ENCODE results near the gene ZNF292. TPM values are rescaled to one million over a fixed set of nuclear protein-coding genes. Genes with fewer than 3 reads are reported as not detected.

ZNF292 gene
- total and polyA plus RNA-seq, 4 donors: 4.6 to 116 (median 16.5) TPM

DNA sequence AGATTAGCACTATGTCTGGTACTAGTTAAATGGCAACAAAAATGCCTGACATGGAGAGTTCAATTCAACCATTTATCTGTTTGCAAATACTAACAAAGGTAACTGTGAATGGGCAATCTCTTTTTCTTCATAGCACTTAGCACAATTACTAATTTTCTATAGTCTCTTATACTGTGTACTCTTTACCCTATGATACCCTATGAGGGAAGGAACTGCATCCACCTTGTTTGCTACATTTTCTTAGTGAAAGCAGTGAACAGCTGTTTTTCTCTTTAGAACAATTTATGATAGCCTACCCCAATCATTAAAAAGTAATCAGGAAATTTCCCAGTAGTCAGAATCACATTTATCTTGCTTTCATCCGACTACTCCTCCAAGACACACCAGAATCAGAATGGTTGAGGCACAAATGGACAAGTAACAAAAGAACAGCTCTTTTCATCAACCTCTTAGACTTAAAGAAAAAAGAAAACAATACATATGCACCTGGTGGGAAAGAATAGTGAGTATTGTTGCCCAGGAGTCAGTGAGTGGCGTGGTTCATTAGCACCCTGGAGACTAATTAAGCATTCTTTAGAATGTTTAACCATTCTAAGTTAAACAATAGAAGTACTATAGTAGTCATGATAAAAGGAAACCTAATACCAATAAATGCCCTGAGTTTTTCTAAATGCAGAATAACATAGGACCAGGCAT lies 16.7 kb downstream of the ZNF292 start:
- Histone ChIP-seq H3K9ac (ENCODE audit: insufficient read depth in 1 of 2, low read length in 2 of 2) (no peak overlapping the region), H3K27ac (ENCODE audit: low read depth in 1 of 2, low read length in 1 of 2) (no peak overlapping the region), H3K9me3 (ENCODE audit: control insufficient read depth in 4 of 4, insufficient read depth in 3 of 4, low read length in 3 of 4) (no peaks in the 10 kb centered on the region), H3K4me3 (no peak overlapping the region), H3K36me3 (ENCODE audit: control insufficient read depth in 4 of 4, insufficient read depth in 4 of 4, low read length in 4 of 4) (no peaks in the 10 kb centered on the region), H3K27me3 (ENCODE audit: control insufficient read depth in 3 of 3, insufficient read depth in 3 of 3, low read length in 2 of 3) (no peaks in the 10 kb centered on the region), H3K4me1 (ENCODE audit: control insufficient read depth in 5 of 5, insufficient read depth in 5 of 5, low read length in 5 of 5) (peaks cover 0 to 21% (median 10%) of the 10 kb centered on the region in 5 donors)
- WGBS, 2 donors: 82 to 91% methylated on average over 2 of the region's 2 CpGs
- TF ChIP-seq, protein P1, sequence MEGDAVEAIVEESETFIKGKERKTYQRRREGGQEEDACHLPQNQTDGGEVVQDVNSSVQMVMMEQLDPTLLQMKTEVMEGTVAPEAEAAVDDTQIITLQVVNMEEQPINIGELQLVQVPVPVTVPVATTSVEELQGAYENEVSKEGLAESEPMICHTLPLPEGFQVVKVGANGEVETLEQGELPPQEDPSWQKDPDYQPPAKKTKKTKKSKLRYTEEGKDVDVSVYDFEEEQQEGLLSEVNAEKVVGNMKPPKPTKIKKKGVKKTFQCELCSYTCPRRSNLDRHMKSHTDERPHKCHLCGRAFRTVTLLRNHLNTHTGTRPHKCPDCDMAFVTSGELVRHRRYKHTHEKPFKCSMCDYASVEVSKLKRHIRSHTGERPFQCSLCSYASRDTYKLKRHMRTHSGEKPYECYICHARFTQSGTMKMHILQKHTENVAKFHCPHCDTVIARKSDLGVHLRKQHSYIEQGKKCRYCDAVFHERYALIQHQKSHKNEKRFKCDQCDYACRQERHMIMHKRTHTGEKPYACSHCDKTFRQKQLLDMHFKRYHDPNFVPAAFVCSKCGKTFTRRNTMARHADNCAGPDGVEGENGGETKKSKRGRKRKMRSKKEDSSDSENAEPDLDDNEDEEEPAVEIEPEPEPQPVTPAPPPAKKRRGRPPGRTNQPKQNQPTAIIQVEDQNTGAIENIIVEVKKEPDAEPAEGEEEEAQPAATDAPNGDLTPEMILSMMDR (IDR thresholded peaks at IDR 0.05; ENCODE audit: control extremely low read depth, extremely low read depth): no peak
- DNase-seq (no peak), ATAC-seq (ENCODE audit: insufficient read depth, low FRiP score) (no peak)

DNA sequence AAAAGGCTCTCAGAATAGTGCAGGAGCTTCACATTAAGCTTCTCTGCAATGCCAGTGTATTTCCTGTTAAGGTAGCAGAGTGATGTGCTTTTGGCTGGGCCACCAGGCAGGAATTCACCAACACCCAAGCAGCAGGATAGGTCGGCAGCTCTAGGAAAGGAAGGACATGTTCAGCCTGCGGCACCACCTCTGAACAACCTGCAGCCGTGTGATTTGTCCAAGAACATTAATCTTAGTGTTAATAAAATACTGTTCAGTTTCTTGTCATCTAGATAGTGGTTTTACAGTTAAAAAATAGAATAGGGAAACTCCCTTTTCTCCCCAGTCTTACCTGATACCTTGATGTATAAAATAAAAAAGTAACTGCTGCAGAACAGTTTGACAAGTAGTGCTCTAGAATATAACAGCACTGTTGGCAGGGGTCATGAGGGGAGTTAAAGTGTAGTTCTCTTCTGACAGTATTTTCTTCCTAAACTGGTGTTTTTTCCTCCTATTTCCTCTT lies 18.8 kb downstream of the ZNF292 start:
- WGBS, 2 donors: 42 to 43% methylated on average over 3 of the region's 3 CpGs
- no peaks in the 10 kb centered on the region for H3K27me3 ChIP-seq (ENCODE audit: control insufficient read depth in 3 of 3, insufficient read depth in 3 of 3, low read length in 2 of 3)
- H3K9ac ChIP-seq (ENCODE audit: insufficient read depth in 1 of 2, low read length in 2 of 2): no peak overlapping the region
- no peak overlapping the region for H3K4me3 ChIP-seq
- DNase-seq: no peak
- H3K27ac ChIP-seq (ENCODE audit: low read depth in 1 of 2, low read length in 1 of 2): no peak overlapping the region
- no peaks in the 10 kb centered on the region for H3K9me3 ChIP-seq (ENCODE audit: control insufficient read depth in 4 of 4, insufficient read depth in 3 of 4, low read length in 3 of 4)
- H3K36me3 ChIP-seq (ENCODE audit: control insufficient read depth in 4 of 4, insufficient read depth in 4 of 4, low read length in 4 of 4): peaks cover 0 to 2% (median 0%) of the 10 kb centered on the region in 4 donors
- no peak for ATAC-seq (ENCODE audit: insufficient read depth, low FRiP score)
- H3K4me1 ChIP-seq (ENCODE audit: control insufficient read depth in 5 of 5, insufficient read depth in 5 of 5, low read length in 5 of 5): peaks cover 0 to 21% (median 10%) of the 10 kb centered on the region in 5 donors
- TF ChIP-seq, protein P1 (IDR thresholded peaks at IDR 0.05; ENCODE audit: control extremely low read depth, extremely low read depth): no peak

- Histone ChIP-seq H3K36me3 (ENCODE audit: control insufficient read depth in 4 of 4, insufficient read depth in 4 of 4, low read length in 4 of 4) (peaks cover 0 to 4% (median 2%) of the 10 kb centered on the region in 4 donors), H3K4me3 (no peak overlapping the region), H3K27ac (ENCODE audit: low read depth in 1 of 2, low read length in 1 of 2) (no peak overlapping the region), H3K4me1 (ENCODE audit: control insufficient read depth in 5 of 5, insufficient read depth in 5 of 5, low read length in 5 of 5) (peaks cover 2 to 21% (median 10%) of the 10 kb centered on the region in 5 donors), H3K27me3 (ENCODE audit: control insufficient read depth in 3 of 3, insufficient read depth in 3 of 3, low read length in 2 of 3) (no peaks in the 10 kb centered on the region), H3K9ac (ENCODE audit: insufficient read depth in 1 of 2, low read length in 2 of 2) (no peak overlapping the region), H3K9me3 (ENCODE audit: control insufficient read depth in 4 of 4, insufficient read depth in 3 of 4, low read length in 3 of 4) (no peaks in the 10 kb centered on the region)
- 97 to 98% methylated on average over 2 of the region's 2 CpGs for WGBS, 2 donors
- ATAC-seq (ENCODE audit: insufficient read depth, low FRiP score) (no peak), DNase-seq (no peak)
- TF ChIP-seq, protein P1 (IDR thresholded peaks at IDR 0.05; ENCODE audit: control extremely low read depth, extremely low read depth): no peak
Measured at GRCh38 chr6:87176493-87176892, 21.1 kb downstream of the ZNF292 start.
